HUES64 (cell line): Measurements from ENCODE around the gene TEKT4. TPM values are rescaled to one million over a fixed set of nuclear protein-coding genes. Genes with fewer than 3 reads are reported as not detected.
"Not testable (repeated sequence)": the region's sequence is repeated elsewhere in the genome, so short reads cannot be mapped to it uniquely, and the experiment has no call there.

Experiments used
- H3K27ac ChIP-seq: 2 replicates; pipeline ENCODE4 v1.7.0; 2013; ENCODE audit warnings: low read depth, low read length, inconsistent platforms
- H3K27me3 ChIP-seq: 2 replicates; pipeline ENCODE4 v1.6.1; 2013; ENCODE audit warnings: mild to moderate bottlenecking, low read length; ENCODE audit not compliant: insufficient read depth
- H3K36me3 ChIP-seq: 2 replicates; pipeline ENCODE4 v1.6.1; 2013; ENCODE audit warnings: mild to moderate bottlenecking, low read length; ENCODE audit not compliant: insufficient read depth
- H3K4me1 ChIP-seq: 2 replicates; pipeline ENCODE4 v1.6.1; 2013; ENCODE audit warnings: mild to moderate bottlenecking, low read length, moderate library complexity; ENCODE audit not compliant: insufficient read depth
- H3K4me3 ChIP-seq: 2 replicates; pipeline ENCODE4 v1.5.1; 2013; ENCODE audit warnings: mild to moderate bottlenecking, low read length, moderate library complexity
- H3K9ac ChIP-seq: 2 replicates; pipeline ENCODE4 v1.6.1; 2013; ENCODE audit warnings: mild to moderate bottlenecking, low read depth, low read length
- H3K9me3 ChIP-seq: 2 replicates; pipeline ENCODE4 v1.6.1; 2013; ENCODE audit warnings: low read depth, low read length; ENCODE audit not compliant: insufficient read depth
- WGBS: fragments of 150-250, 120-280 bp; methylation state at CpG from one replicate; pipeline ENCODE4 v1.1.7; 2013; ENCODE audit warnings: missing lambda C conversion rate; 5-methylcytosine and 5-hydroxymethylcytosine counted together
- polyA plus RNA-seq, 2 experiments: library from polyadenylated mRNA; stranded (reverse); fragments of 50-300 nt; gene quantifications; one replicate each; pipeline ENCODE4 v1.2.3, GENCODE V29; 2013

TEKT4 gene
- not detected for polyA plus RNA-seq (2013, experiment 1 of 2)
- polyA plus RNA-seq (2013, experiment 2 of 2), result not detected

DNA sequence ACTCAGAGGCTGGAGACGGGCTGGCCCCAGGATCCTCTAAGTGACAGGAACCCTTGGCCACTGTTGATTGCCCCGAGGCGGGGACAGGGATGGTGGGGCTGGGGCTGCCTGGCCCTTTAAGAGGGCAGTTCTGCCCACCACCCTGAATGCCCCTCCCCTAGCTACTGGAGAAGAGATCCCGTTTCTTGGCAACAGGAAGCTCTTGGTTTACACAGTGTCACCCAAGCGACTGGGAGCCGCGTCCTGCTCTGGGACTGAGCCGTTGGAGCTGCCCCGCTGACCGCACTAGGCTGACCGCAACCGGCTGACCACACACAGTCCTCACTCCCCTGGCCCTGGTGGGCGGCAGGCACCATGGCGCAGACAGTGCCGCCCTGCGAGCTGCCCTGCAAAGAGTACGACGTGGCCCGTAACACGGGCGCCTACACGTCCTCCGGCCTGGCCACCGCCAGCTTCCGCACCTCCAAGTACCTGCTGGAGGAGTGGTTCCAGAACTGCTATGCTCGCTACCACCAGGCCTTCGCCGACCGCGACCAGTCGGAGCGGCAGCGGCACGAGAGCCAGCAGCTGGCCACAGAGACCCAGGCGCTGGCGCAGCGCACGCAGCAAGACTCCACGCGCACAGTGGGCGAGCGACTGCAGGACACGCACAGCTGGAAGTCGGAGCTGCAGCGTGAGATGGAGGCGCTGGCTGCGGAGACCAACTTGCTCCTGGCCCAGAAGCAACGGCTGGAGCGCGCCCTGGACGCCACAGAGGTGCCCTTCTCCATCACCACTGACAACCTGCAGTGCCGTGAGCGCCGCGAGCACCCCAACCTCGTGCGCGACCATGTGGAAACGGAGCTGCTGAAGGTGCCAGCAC is at the start of gene TEKT4:
TEKT4 (plus strand) TSS at position 205 of the 862 bp plus-strand sequence; CDS start at position 355, 150 bp downstream.
- H3K27me3 ChIP-seq, result peaks cover 39% of the 10 kb centered on the region
- peak within 1 kb of the TSS; percentile 32 for H3K4me3 ChIP-seq
- WGBS, result 59% methylated on average over 59 of the region's 59 CpGs
- H3K4me1 ChIP-seq, result no peaks in the 10 kb centered on the region
- no peaks in the 10 kb centered on the region for H3K36me3 ChIP-seq
- no peak within 1 kb of the TSS for H3K9ac ChIP-seq
- H3K27ac ChIP-seq, result no peak within 1 kb of the TSS
- H3K9me3 ChIP-seq, result peaks cover 7% of the 10 kb centered on the region; the same call in 1 of the 2 replicates

DNA sequence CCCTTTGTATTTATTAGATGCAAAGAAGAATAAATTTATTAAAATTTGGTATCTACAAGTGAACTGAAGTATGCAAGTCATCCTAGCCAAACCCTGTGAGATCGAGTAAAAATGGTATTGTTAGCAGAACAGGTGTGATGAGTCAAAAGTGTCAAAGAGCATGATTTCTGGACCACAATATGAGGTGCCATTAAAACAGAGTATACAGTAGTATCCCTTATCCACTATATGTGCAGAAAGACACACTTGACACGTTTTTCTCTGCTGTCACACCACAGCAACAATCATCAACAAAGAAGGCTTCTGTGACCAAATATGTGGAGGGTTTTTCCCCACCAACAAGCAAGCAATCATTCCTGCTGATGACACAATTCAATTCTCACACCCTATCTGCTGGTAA is 32.0 kb upstream of the TEKT4 start:
- H3K9ac ChIP-seq, H3K4me1 ChIP-seq, H3K36me3 ChIP-seq, H3K27me3 ChIP-seq, H3K9me3 ChIP-seq, H3K27ac ChIP-seq, H3K4me3 ChIP-seq: not testable (repeated sequence)
- WGBS, result 39% methylated on average over 2 of the region's 2 CpGs

DNA sequence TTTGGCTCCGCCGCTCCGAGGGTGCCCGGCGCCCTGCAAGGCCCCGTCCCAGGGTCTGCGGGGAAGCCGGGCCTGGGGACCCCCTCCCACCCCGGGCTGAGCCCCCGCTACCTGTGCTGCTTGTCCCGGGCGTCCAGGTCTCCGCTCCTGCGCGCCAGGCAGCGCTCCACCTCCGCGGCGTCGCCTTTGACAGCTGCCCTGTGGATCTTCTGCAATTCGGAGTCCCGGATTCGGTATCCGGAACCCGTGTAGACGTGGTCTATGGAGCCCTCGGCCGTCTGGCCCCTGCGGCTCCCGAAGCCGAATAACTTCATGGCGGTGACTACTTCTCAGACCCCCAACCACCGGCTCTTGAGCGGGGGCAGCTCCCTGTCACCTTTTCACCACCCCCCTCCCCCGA is 14.4 kb upstream of the TEKT4 start:
- not testable (repeated sequence) for H3K9ac ChIP-seq, H3K9me3 ChIP-seq, H3K27ac ChIP-seq, H3K4me1 ChIP-seq, H3K36me3 ChIP-seq
- H3K27me3 ChIP-seq, result peaks cover 43% of the 10 kb centered on the region
- H3K4me3 ChIP-seq, result 0 out of 2 replicates have a peak overlapping the region, but pooled peaks have one; percentile 35
- WGBS, result 50% methylated on average over 35 of the region's 35 CpGs

DNA sequence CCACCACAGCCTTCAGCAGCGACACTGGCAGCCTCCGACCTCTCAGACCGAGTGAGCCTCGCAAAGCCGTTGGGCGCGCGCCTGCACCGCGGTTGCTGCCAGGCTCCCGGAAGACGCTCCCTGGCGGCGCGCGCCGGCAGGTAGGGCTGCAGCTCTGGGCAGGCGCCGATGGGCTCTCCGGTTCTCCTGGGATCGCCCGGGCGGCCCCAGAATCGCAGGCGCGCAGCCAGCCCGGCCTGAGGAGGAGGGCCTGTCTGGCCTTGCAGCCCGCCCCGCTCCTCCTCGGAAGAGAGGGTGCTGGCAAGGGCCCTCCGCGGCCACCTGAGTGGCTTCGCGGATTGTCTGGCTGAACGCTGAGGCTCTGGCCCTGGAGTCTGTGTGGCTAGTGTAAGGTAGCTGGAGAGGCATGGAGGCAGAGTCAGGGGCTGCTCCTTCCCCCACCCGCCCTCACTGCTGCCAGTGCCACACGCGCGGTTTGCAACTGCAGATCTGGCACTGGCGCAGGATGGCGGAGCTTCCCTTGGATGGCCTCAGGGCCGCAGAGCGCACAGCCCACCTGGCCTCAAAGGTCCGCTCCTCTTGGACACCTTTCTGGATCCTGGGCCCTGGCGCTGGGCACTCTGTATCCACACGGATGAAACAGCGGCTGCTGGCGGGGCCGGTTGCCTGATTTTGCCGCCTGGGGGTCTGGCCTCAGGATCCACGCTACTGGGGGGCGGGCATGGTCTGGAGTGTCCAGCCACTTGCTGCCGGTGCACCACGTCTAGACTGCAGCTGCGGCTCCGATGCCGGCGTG is 13.7 kb upstream of the TEKT4 start:
- H3K27ac ChIP-seq, H3K36me3 ChIP-seq, H3K4me1 ChIP-seq, H3K9ac ChIP-seq, H3K9me3 ChIP-seq: not testable (repeated sequence)
- WGBS, result 69% methylated on average over 58 of the region's 58 CpGs
- H3K27me3 ChIP-seq, result peaks cover 50% of the 10 kb centered on the region
- peak overlapping the region; percentile 35 for H3K4me3 ChIP-seq

GRCh38 chr2:94858163-94858888 is 12.9 kb upstream of the TEKT4 start:
- H3K9ac ChIP-seq, H3K4me3 ChIP-seq, H3K9me3 ChIP-seq, H3K36me3 ChIP-seq, H3K4me1 ChIP-seq, H3K27ac ChIP-seq: not testable (repeated sequence)
- 92% methylated on average over 38 of the region's 38 CpGs for WGBS
- peaks cover 56% of the 10 kb centered on the region for H3K27me3 ChIP-seq

DNA sequence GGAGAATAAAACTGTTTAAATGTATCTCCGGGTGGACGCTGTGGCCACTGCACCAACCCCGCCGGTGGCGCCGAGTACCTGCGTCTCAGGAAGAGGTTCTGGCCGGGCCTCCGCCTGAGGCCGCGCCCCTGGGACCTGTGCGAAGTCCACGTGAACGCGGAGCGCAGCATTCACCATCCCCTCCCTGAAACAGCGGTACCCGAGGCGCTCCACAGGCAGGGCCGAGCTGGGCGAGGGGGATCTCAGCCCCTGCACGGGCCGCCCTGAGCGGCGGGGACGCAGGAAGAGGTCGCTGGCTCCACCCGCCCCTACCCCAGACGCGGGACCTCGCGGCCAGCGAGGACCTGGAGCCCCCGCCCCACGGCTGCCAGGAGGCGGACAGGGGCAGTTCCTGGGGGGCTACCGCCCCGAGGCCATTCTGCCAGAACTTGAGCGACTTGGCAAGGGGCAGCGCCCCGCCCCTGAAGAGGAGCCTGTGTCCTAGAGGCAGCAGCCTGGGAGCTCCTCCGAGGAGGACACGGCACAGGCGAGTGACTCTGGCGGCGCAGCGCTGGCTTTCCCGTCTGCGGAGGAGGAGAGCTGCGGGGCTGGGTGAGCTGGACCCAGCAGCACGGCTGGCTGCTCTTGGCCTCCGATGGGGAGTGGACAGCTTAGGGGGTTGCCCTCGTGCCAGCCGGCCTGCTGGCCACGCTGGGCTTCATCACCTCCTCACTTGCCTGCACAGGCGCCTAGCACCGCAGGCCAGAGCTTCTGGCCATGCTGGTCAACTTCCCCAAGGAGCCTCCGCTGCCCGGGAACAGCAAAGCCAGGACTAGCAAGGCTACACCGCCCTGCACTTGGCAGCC is 9.7 kb upstream of the TEKT4 start:
- no peak overlapping the region for H3K27ac ChIP-seq
- WGBS, result 58% methylated on average over 60 of the region's 60 CpGs
- H3K4me1 ChIP-seq, result no peaks in the 10 kb centered on the region
- H3K27me3 ChIP-seq, result peaks cover 66% of the 10 kb centered on the region
- H3K36me3 ChIP-seq, result no peaks in the 10 kb centered on the region
- no peak overlapping the region for H3K9ac ChIP-seq
- peaks cover 19% of the 10 kb centered on the region; the same call in 1 of the 2 replicates for H3K9me3 ChIP-seq
- peak overlapping the region; percentile 47 for H3K4me3 ChIP-seq

- H3K27ac ChIP-seq, H3K36me3 ChIP-seq, H3K9ac ChIP-seq, H3K4me1 ChIP-seq, H3K4me3 ChIP-seq: not testable (repeated sequence)
- WGBS, result 86% methylated on average over 15 of the region's 17 CpGs
- Histone ChIP-seq H3K27me3 (peaks cover 55% of the 10 kb centered on the region), H3K9me3 (peaks cover 19% of the 10 kb centered on the region; the same call in 1 of the 2 replicates)
These were observed 8.3 kb upstream of the TEKT4 start for GRCh38 chr2:94862903-94863302.

DNA sequence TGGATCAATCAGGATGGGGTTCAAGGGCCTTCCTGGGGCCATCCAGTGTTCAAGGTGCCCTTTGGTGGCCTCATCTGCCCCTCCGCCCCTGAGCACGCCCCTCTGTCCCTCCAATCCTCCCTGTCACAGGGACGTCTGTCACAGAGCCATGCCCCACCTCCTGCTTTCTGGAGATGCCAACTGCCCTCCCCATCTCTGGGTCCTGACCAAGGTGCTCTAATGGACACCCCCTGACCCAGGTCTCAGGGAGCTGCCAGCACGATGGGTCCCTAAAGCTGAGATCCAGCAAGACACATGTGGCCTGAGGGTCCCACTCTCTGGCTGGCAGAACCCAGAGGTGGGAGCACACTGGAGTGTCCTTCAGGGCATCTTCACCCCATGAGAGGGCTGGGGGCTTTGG is 2.1 kb upstream of the TEKT4 start:
- H3K9ac ChIP-seq, result no peak overlapping the region
- peaks cover 17% of the 10 kb centered on the region; the same call in 1 of the 2 replicates for H3K9me3 ChIP-seq
- no peak overlapping the region for H3K4me3 ChIP-seq
- 86% methylated on average over 4 of the region's 4 CpGs for whole genome bisulfite sequencing
- H3K27me3 ChIP-seq, result peaks cover 47% of the 10 kb centered on the region
- H3K36me3 ChIP-seq, result no peaks in the 10 kb centered on the region
- no peaks in the 10 kb centered on the region for H3K4me1 ChIP-seq
- no peak overlapping the region for H3K27ac ChIP-seq

- Histone ChIP-seq H3K27me3 (peaks cover 45% of the 10 kb centered on the region), H3K9ac (no peak overlapping the region), H3K27ac (no peak overlapping the region), H3K4me1 (no peaks in the 10 kb centered on the region), H3K36me3 (no peaks in the 10 kb centered on the region), H3K9me3 (peaks cover 17% of the 10 kb centered on the region; the same call in 1 of the 2 replicates), H3K4me3 (no peak overlapping the region)
- WGBS, result 82% methylated on average over 22 of the region's 22 CpGs
These were observed 1.4 kb upstream of the TEKT4 start for GRCh38 chr2:94869552-94870439.
